LNCaP clone FGC (cell line): ENCODE results near the gene KDM1A.
"Not testable (repeated sequence)": the region's sequence is repeated elsewhere in the genome, so short reads cannot be mapped to it uniquely, and the experiment has no call there.

ENCODE experiments used
- DNase-seq: peaks from one replicate; pipeline ENCODE4 v3.0.0-alpha.2; 2011; ENCODE audit warnings: low read depth
- H3K4me3 ChIP-seq: 2 replicates; pipeline ENCODE4 v1.5.1; 2011; ENCODE audit warnings: mild to moderate bottlenecking, low read depth, low read length, control low read depth
- TF ChIP-seq, protein P1 (sequence below): IDR thresholded peaks from 2 replicates; pipeline ENCODE4 v1.5.1; 2012; ENCODE audit warnings: mild to moderate bottlenecking; ENCODE audit not compliant: control insufficient read depth, insufficient read depth; ENCODE audit errors: extremely low read depth

The KDM1A gene

DNA sequence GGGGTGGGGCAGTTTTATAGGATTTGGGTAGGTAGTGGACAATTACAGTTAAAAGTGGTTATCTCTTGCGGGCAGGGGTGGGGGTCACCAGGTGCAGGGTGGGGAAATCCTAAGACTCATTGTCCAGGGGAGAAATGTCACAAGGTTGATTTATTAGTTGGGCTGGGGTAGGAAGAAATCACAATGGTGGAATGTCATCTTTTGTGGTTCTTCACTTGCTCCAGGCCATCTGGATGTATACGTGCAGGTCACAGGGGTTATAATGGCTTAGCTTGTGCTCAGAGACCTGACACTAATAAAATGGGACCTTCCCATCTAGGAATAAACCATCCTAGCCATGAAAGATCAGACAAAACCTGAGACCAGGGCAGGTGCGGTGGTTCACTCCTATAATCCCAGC lies 15.2 kb upstream of the KDM1A start:
- DNase-seq, result no peak
- H3K4me3 ChIP-seq, result no peak overlapping the region
- TF ChIP-seq, protein P1, sequence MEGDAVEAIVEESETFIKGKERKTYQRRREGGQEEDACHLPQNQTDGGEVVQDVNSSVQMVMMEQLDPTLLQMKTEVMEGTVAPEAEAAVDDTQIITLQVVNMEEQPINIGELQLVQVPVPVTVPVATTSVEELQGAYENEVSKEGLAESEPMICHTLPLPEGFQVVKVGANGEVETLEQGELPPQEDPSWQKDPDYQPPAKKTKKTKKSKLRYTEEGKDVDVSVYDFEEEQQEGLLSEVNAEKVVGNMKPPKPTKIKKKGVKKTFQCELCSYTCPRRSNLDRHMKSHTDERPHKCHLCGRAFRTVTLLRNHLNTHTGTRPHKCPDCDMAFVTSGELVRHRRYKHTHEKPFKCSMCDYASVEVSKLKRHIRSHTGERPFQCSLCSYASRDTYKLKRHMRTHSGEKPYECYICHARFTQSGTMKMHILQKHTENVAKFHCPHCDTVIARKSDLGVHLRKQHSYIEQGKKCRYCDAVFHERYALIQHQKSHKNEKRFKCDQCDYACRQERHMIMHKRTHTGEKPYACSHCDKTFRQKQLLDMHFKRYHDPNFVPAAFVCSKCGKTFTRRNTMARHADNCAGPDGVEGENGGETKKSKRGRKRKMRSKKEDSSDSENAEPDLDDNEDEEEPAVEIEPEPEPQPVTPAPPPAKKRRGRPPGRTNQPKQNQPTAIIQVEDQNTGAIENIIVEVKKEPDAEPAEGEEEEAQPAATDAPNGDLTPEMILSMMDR, result no peak

- not testable (repeated sequence) for DNase-seq, H3K4me3 ChIP-seq
Observed at GRCh38 chr1:23004769-23005168, 14.5 kb upstream of the KDM1A start.

DNA sequence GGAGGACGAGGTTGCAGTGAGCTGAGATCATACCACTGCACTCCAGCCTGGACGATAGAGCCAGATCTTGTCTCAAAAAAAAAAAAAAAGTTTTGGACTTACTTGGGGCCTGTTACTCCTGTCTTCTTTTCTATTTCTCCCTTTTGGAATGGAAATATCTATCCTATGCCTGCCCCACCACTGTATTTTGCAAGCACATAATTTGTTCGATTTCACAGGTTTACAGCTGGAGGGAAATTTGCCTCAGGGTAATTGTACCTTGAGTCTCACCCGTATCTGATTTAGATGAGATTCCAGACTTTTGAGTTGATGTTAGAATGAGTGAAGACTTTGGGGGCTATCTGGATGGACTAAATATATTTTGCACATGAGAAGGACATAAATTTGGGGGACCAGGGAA lies 12.2 kb upstream of the KDM1A start:
- no peak overlapping the region for H3K4me3 ChIP-seq
- TF ChIP-seq, protein P1, result no peak
- DNase-seq, result no peak

DNA sequence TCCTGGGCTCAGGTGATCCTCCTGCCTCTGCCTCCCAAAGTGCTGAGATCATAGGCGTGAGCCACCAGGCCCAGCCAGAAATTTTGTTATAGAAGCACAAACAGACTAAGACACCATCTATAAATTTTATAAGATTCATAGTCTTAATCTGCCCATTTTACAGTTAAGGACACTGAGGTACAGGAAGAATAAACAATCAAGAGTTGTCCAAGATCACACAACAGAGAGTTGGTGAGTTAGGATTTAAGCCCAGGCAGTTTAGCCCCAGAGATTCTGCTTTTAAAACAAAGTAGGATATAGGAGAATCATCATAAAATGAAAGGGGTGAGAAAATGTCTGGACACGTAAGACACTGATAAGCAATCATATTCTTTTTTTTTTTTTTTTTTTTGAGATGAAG lies 10.4 kb upstream of the KDM1A start:
- TF ChIP-seq, protein P1, result no peak
- H3K4me3 ChIP-seq, result no peak overlapping the region
- no peak for DNase-seq

GRCh38 chr1:23010025-23010424 lies 9.2 kb upstream of the KDM1A start:
- H3K4me3 ChIP-seq, DNase-seq: not testable (repeated sequence)

GRCh38 chr1:23013657-23014056 lies 5.6 kb upstream of the KDM1A start:
- TF ChIP-seq, protein P1, result no peak
- no peak overlapping the region for H3K4me3 ChIP-seq
- DNase-seq, result no peak

- no peak for DNase-seq
- peak overlapping the region; percentile 81 for H3K4me3 ChIP-seq
- TF ChIP-seq, protein P1, result no peak
Observed at GRCh38 chr1:23018661-23019093, 591 bp upstream of the KDM1A start.

GRCh38 chr1:23019863-23020625 lies 776 bp downstream of the KDM1A start:
- DNase-seq, result no peak
- TF ChIP-seq, protein P1, result no peak
- peak overlapping the region; percentile 81 for H3K4me3 ChIP-seq
